Right atrium auricular region (tissue), 2 donors: ENCODE results near the gene WDR45B. TPM values are rescaled to one million over a fixed set of nuclear protein-coding genes. Genes with fewer than 3 reads are reported as not detected.

Experiments used
- DNase-seq: peaks from one replicate; pipeline ENCODE4 v3.0.0-alpha.2; 2019; ENCODE audit warnings: low spot score
- H3K27ac ChIP-seq, 2 donors: fragments of 200-600 bp; sonication (generic); 1 replicate in 1 of 2; 2 replicates in 1 of 2; pipeline ENCODE4 v1.5.1; 2016 to 2019
- H3K27me3 ChIP-seq, 2 donors: fragments of 200-600 bp; sonication (generic); one replicate each; pipeline versions ENCODE4 v1.5.1 to v1.6.0; 2017 to 2019
- H3K36me3 ChIP-seq: fragments of 200-600 bp; sonication (generic); one replicate; pipeline ENCODE4 v1.5.1; 2016
- H3K4me1 ChIP-seq, 2 donors: fragments of 200-600 bp; sonication (generic); one replicate each; pipeline versions ENCODE4 v1.5.1 to v1.6.0; 2017 to 2019
- H3K4me3 ChIP-seq, 2 donors: fragments of 200-600 bp; sonication (generic); 1 replicate in 1 of 2; 2 replicates in 1 of 2; pipeline ENCODE4 v1.5.1; 2017 to 2019; ENCODE audit warnings: mild to moderate bottlenecking in 1 of 2, moderate library complexity in 1 of 2
- H3K9me3 ChIP-seq, 2 donors: fragments of 200-600 bp; sonication (generic); one replicate each; pipeline ENCODE4 v1.5.1; 2019
- total RNA-seq, 2 donors: library from RNA; depleted of rRNA; stranded (reverse); fragments of >200 nt; gene quantifications; one replicate each; pipeline ENCODE4 v1.1.0, GENCODE V29; 2016
- TF ChIP-seq, protein P1 (sequence below), 2 donors: fragments of 200-600 bp; sonication (generic); IDR thresholded peaks; one replicate each; pipeline ENCODE4 v1.5.1; 2019; ENCODE audit warnings: antibody characterized with exemption in 2 of 2

Gene WDR45B
- total RNA-seq, 2 donors from 2014 or later: 41.2 to 46.4 TPM

GRCh38 chr17:82636626-82637598, 11.3 kb downstream of the WDR45B start:
- H3K9me3 ChIP-seq: no peaks in the 10 kb centered on the region
- H3K4me1 ChIP-seq: no peaks in the 10 kb centered on the region
- H3K27ac ChIP-seq: no peak overlapping the region
- H3K36me3 ChIP-seq: peaks cover 32% of the 10 kb centered on the region
- no peak for DNase-seq
- no peaks in the 10 kb centered on the region for H3K27me3 ChIP-seq
- TF ChIP-seq, protein P1, sequence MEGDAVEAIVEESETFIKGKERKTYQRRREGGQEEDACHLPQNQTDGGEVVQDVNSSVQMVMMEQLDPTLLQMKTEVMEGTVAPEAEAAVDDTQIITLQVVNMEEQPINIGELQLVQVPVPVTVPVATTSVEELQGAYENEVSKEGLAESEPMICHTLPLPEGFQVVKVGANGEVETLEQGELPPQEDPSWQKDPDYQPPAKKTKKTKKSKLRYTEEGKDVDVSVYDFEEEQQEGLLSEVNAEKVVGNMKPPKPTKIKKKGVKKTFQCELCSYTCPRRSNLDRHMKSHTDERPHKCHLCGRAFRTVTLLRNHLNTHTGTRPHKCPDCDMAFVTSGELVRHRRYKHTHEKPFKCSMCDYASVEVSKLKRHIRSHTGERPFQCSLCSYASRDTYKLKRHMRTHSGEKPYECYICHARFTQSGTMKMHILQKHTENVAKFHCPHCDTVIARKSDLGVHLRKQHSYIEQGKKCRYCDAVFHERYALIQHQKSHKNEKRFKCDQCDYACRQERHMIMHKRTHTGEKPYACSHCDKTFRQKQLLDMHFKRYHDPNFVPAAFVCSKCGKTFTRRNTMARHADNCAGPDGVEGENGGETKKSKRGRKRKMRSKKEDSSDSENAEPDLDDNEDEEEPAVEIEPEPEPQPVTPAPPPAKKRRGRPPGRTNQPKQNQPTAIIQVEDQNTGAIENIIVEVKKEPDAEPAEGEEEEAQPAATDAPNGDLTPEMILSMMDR (IDR thresholded peaks at IDR 0.05): no peak
- H3K4me3 ChIP-seq: no peak overlapping the region

- Histone ChIP-seq H3K27me3 (no peaks in the 10 kb centered on the region), H3K4me1 (no peaks in the 10 kb centered on the region), H3K9me3 (no peaks in the 10 kb centered on the region), H3K4me3 (no peak overlapping the region), H3K36me3 (peaks cover 21% of the 10 kb centered on the region), H3K27ac (no peak overlapping the region)
- DNase-seq: no peak
- TF ChIP-seq, protein P1 (IDR thresholded peaks at IDR 0.05): no peak
These were observed 14.9 kb downstream of the WDR45B start for GRCh38 chr17:82633343-82633742.

DNA sequence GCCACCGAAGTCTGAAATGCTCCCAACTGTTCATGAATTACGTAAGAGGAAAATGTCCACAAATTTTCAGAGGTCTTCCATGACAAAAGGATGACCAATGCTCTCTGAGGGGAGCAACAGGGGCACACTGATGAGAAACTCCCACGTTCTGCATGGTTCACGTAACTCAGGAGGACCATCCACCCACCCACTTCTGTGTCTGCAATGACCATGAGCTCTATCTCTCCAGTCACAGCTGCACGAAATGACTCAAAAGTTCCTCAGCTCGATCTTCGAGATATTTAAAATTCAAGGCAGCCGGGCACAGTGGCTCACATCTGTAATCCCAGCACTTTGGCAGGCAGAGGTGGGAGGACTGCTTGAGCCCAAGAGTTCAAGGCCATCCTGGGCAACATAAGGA, 15.8 kb downstream of the WDR45B start:
- Histone ChIP-seq H3K36me3 (peaks cover 21% of the 10 kb centered on the region), H3K27ac (no peak overlapping the region), H3K9me3 (no peaks in the 10 kb centered on the region), H3K4me3 (no peak overlapping the region), H3K27me3 (no peaks in the 10 kb centered on the region), H3K4me1 (no peaks in the 10 kb centered on the region)
- no peak for DNase-seq
- TF ChIP-seq, protein P1 (IDR thresholded peaks at IDR 0.05): no peak

GRCh38 chr17:82631544-82631943, 16.7 kb downstream of the WDR45B start:
- no peak overlapping the region for H3K4me3 ChIP-seq
- no peaks in the 10 kb centered on the region for H3K27me3 ChIP-seq
- H3K4me1 ChIP-seq: no peaks in the 10 kb centered on the region
- H3K36me3 ChIP-seq: peaks cover 29% of the 10 kb centered on the region
- TF ChIP-seq, protein P1 (IDR thresholded peaks at IDR 0.05): no peak
- no peak for DNase-seq
- H3K27ac ChIP-seq: no peak overlapping the region
- H3K9me3 ChIP-seq: no peaks in the 10 kb centered on the region

DNA sequence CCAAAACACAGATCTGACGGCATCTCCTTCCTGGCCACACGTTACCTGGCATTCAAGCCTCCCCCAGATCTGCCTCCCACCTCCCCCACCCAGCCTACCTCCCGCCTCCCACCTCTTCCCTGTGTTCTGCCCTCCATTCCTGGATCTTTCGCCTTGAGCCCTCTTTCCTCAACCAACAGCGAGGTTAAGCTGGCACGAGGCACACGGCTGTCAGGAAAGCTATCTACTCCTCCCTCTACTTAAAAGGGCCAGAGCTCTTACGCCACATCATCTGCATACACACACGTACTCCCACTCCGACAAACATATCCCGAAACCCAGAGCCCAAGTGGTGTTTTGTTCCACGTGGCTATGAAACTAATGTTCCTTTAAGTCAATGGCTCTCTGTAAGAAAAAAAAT, 18.0 kb downstream of the WDR45B start:
- no peaks in the 10 kb centered on the region for H3K4me1 ChIP-seq
- H3K27ac ChIP-seq: no peak overlapping the region
- H3K36me3 ChIP-seq: peaks cover 39% of the 10 kb centered on the region
- no peaks in the 10 kb centered on the region for H3K27me3 ChIP-seq
- DNase-seq: no peak
- H3K9me3 ChIP-seq: no peaks in the 10 kb centered on the region
- TF ChIP-seq, protein P1 (IDR thresholded peaks at IDR 0.05): no peak
- no peak overlapping the region for H3K4me3 ChIP-seq
